Measurements from ENCODE around the gene FKBP11. TPM values are rescaled to one million over a fixed set of nuclear protein-coding genes. Genes with fewer than 3 reads are reported as not detected.
A peak's percentile ranks its signal among the peaks of the same experiment; 100 is the strongest.

The FKBP11 gene
- total RNA-seq, 4 donors from 2014 or later: 12.1 to 35.9 (median 20.9) TPM

DNA sequence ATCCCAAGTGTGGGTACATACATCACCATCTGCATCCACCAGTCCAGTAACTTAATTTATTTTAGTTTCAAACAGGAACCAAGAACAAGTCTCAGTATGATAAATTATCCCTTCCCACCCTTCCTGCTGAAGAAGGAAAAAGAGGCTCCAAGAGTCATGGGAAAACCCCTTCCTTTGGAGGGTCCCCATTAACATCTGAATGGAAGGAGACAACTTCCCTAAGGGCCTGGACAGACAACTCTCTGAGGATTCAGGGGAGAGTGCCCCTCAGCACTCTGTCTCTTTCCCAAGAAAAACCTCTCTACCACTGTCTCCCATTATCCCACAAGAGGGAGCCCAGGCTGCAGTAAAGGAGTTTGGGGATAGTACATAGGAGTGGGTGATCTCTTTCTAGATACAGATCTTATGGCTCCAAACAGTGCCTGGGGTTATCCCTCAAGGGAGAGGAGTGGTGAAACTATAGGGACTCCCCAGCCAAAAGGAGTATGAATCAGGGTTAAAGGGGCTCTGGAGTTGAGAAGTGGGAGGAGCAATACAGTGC, 40.1 kb upstream of the FKBP11 start:
- TF ChIP-seq POLR2AphosphoS5 (IDR thresholded peaks at IDR 0.05): no peak
- no peak for TF ChIP-seq POLR2A (IDR thresholded peaks at IDR 0.05)
- TF ChIP-seq EP300 (IDR thresholded peaks at IDR 0.05; ENCODE audit: low read depth): no peak
- no peaks in the 10 kb centered on the region for H3K9me3 ChIP-seq
- H3K4me1 ChIP-seq: peaks cover 3 to 16% (median 14%) of the 10 kb centered on the region in 4 donors
- in situ Hi-C loops (cut with MboI; ENCODE audit: low pct_ligation_motif_present in 1 of 4, low pct_unique_long_range_greater_than_20kb in 1 of 4, low sequenced_read_pairs in 3 of 4) (no loop called here), intact Hi-C loops (cut with DNase I; ENCODE audit: low total_unique reads) (no loop called here)
- DNase-seq: no peak
- H3K36me3 ChIP-seq: no peaks in the 10 kb centered on the region
- H3K4me3 ChIP-seq: no peak overlapping the region
- peaks cover 14% of the 10 kb centered on the region for H3K27me3 ChIP-seq
- no peak overlapping the region for H3K27ac ChIP-seq

GRCh38 chr12:48961801-48962200, 36.5 kb upstream of the FKBP11 start:
- Histone ChIP-seq H3K36me3 (no peaks in the 10 kb centered on the region), H3K9me3 (no peaks in the 10 kb centered on the region), H3K4me1 (peaks cover 0 to 11% (median 8%) of the 10 kb centered on the region in 4 donors), H3K27ac (no peak overlapping the region), H3K4me3 (no peak overlapping the region), H3K27me3 (no peaks in the 10 kb centered on the region)
- no peak for DNase-seq
- no peak for TF ChIP-seq EP300 (IDR thresholded peaks at IDR 0.05; ENCODE audit: low read depth)
- no peak for TF ChIP-seq POLR2AphosphoS5 (IDR thresholded peaks at IDR 0.05)
- TF ChIP-seq POLR2A (IDR thresholded peaks at IDR 0.05): no peak
- TF ChIP-seq, protein P1, sequence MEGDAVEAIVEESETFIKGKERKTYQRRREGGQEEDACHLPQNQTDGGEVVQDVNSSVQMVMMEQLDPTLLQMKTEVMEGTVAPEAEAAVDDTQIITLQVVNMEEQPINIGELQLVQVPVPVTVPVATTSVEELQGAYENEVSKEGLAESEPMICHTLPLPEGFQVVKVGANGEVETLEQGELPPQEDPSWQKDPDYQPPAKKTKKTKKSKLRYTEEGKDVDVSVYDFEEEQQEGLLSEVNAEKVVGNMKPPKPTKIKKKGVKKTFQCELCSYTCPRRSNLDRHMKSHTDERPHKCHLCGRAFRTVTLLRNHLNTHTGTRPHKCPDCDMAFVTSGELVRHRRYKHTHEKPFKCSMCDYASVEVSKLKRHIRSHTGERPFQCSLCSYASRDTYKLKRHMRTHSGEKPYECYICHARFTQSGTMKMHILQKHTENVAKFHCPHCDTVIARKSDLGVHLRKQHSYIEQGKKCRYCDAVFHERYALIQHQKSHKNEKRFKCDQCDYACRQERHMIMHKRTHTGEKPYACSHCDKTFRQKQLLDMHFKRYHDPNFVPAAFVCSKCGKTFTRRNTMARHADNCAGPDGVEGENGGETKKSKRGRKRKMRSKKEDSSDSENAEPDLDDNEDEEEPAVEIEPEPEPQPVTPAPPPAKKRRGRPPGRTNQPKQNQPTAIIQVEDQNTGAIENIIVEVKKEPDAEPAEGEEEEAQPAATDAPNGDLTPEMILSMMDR (IDR thresholded peaks at IDR 0.05): no peak
- intact Hi-C loops (cut with DNase I; ENCODE audit: low total_unique reads): no loop called here
- in situ Hi-C loops (cut with MboI; ENCODE audit: low pct_ligation_motif_present in 1 of 4, low pct_unique_long_range_greater_than_20kb in 1 of 4, low sequenced_read_pairs in 3 of 4): no loop called here

- DNase-seq: no peak
- TF ChIP-seq POLR2AphosphoS5 (IDR thresholded peaks at IDR 0.05) (no peak), EP300 (IDR thresholded peaks at IDR 0.05; ENCODE audit: low read depth) (no peak), POLR2A (IDR thresholded peaks at IDR 0.05) (no peak)
- TF ChIP-seq, protein P1 (IDR thresholded peaks at IDR 0.05): no peak
- intact Hi-C loops (cut with DNase I; ENCODE audit: low total_unique reads) (no loop called here), in situ Hi-C loops (cut with MboI; ENCODE audit: low pct_ligation_motif_present in 1 of 4, low pct_unique_long_range_greater_than_20kb in 1 of 4, low sequenced_read_pairs in 3 of 4) (no loop called here)
- H3K4me3 ChIP-seq: no peak overlapping the region
- WGBS, 2 donors (ENCODE audit: low coverage in 1 of 2): 53 to 78% methylated on average over 3 to 4 of the region's 4 CpGs
- H3K4me1 ChIP-seq: peaks cover 0 to 11% (median 8%) of the 10 kb centered on the region in 4 donors
- no peak overlapping the region for H3K27ac ChIP-seq
- H3K9me3 ChIP-seq: no peaks in the 10 kb centered on the region
- no peaks in the 10 kb centered on the region for H3K27me3 ChIP-seq
- no peaks in the 10 kb centered on the region for H3K36me3 ChIP-seq
Observed at GRCh38 chr12:48961331-48961730, 36.0 kb upstream of the FKBP11 start.

GRCh38 chr12:48960834-48961233, 35.5 kb upstream of the FKBP11 start:
- H3K9me3 ChIP-seq: no peaks in the 10 kb centered on the region
- peaks cover 4 to 15% (median 11%) of the 10 kb centered on the region in 4 donors for H3K4me1 ChIP-seq
- WGBS, 2 donors (ENCODE audit: low coverage in 1 of 2): 57 to 80% methylated on average over 3 of the region's 3 CpGs
- no peak overlapping the region for H3K4me3 ChIP-seq
- intact Hi-C loops (cut with DNase I; ENCODE audit: low total_unique reads) (no loop called here), in situ Hi-C loops (cut with MboI; ENCODE audit: low pct_ligation_motif_present in 1 of 4, low pct_unique_long_range_greater_than_20kb in 1 of 4, low sequenced_read_pairs in 3 of 4) (no loop called here)
- H3K36me3 ChIP-seq: no peaks in the 10 kb centered on the region
- H3K27me3 ChIP-seq: no peaks in the 10 kb centered on the region
- H3K27ac ChIP-seq: no peak overlapping the region
- TF ChIP-seq, protein P1 (IDR thresholded peaks at IDR 0.05): no peak
- TF ChIP-seq POLR2A (IDR thresholded peaks at IDR 0.05) (no peak), EP300 (IDR thresholded peaks at IDR 0.05; ENCODE audit: low read depth) (no peak), POLR2AphosphoS5 (IDR thresholded peaks at IDR 0.05) (no peak)
- no peak for DNase-seq

DNA sequence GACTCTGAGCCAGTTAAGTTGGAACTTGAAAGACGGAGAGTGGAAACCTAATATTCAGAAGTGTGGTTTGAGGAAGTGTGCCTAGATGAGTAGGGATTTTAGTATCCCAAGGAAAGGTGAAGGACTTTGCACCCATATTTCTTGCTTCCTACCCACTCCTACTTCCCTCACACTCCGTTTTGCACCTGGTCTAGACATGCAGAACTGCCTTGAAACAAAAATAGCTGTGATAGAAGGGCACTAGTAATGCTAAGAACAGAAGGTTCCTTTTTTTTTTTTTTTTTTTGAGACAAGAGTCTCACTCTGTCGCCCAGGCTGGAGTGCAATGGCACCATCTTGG, 32.7 kb upstream of the FKBP11 start:
- no peaks in the 10 kb centered on the region for H3K36me3 ChIP-seq
- no peak for DNase-seq
- H3K27me3 ChIP-seq: no peaks in the 10 kb centered on the region
- in situ Hi-C loops (cut with MboI; ENCODE audit: low pct_ligation_motif_present in 1 of 4, low pct_unique_long_range_greater_than_20kb in 1 of 4, low sequenced_read_pairs in 3 of 4): no loop called here
- H3K9me3 ChIP-seq: no peaks in the 10 kb centered on the region
- H3K4me3 ChIP-seq: peak overlapping the region in 2 of 4 donors; percentile 59 to 73
- intact Hi-C loops (cut with DNase I; ENCODE audit: low total_unique reads): no loop called here
- peak overlapping the region; percentile 83 to 94 (median 90) for H3K27ac ChIP-seq
- no peak for TF ChIP-seq POLR2A (IDR thresholded peaks at IDR 0.05)
- TF ChIP-seq, protein P1 (IDR thresholded peaks at IDR 0.05): no peak
- no peak for TF ChIP-seq EP300 (IDR thresholded peaks at IDR 0.05; ENCODE audit: low read depth)
- no peak for TF ChIP-seq POLR2AphosphoS5 (IDR thresholded peaks at IDR 0.05)
- H3K4me1 ChIP-seq: peaks cover 6 to 34% (median 23%) of the 10 kb centered on the region in 4 donors
- 10 to 29% methylated on average over 2 to 3 of the region's 3 CpGs for WGBS, 2 donors (ENCODE audit: low coverage in 1 of 2)

Measured in transverse colon (tissue), 4 donors.